GM19372 (cell line): Measurements from ENCODE around the gene IFT25.
A peak's percentile ranks its signal among the peaks of the same experiment; 100 is the strongest.
"Not testable (repeated sequence)": the region's sequence is repeated elsewhere in the genome, so short reads cannot be mapped to it uniquely, and the experiment has no call there.

Experiments
- ATAC-seq: cut with Tn5 transposase; IDR thresholded peaks from one replicate; pipeline ENCODE4 v1.9.1; 2021; ENCODE audit warnings: mild to moderate bottlenecking, low read depth, moderate library complexity; ENCODE audit not compliant: unreplicated experiment

The IFT25 gene

GRCh38 chr1:53890522-53890941, 55.0 kb downstream of the IFT25 start:
- no peak for ATAC-seq

- peak; percentile 94 for ATAC-seq
Observed at GRCh38 chr1:53889304-53890298, 55.9 kb downstream of the IFT25 start, which contains the start of gene YIPF1. Gene YIPF1, minus strand, starts transcription at chr1:53889797. Its CDS starts 860 bp downstream, at chr1:53888937.

- ATAC-seq, result no peak
Observed at GRCh38 chr1:53888681-53889080, 56.8 kb downstream of the IFT25 start.

- not testable (repeated sequence) for ATAC-seq
Observed at GRCh38 chr1:53883600-53883999, 61.9 kb downstream of the IFT25 start.

GRCh38 chr1:53881853-53882252, 63.6 kb downstream of the IFT25 start:
- not testable (repeated sequence) for ATAC-seq

GRCh38 chr1:53878492-53879105, 66.9 kb downstream of the IFT25 start:
- ATAC-seq, result no peak

- not testable (repeated sequence) for ATAC-seq
Observed at GRCh38 chr1:53875150-53875549, 70.3 kb downstream of the IFT25 start.

GRCh38 chr1:53871773-53872484, 73.6 kb downstream of the IFT25 start:
- ATAC-seq, result no peak
